Liver (tissue), 9 donors: Measurements from ENCODE around the gene TNK1. TPM values are rescaled to one million over a fixed set of nuclear protein-coding genes. Genes with fewer than 3 reads are reported as not detected.
A peak's percentile ranks its signal among the peaks of the same experiment; 100 is the strongest.

Experiments
- DNase-seq: peaks from one replicate; pipeline ENCODE4 v3.0.0-alpha.2; 2017; ENCODE audit warnings: low spot score
- H3K27ac ChIP-seq, 2 donors: one replicate each; pipeline ENCODE4 v1.7.0; 2013; ENCODE audit warnings: inconsistent platforms in 2 of 2, low read length in 2 of 2, control low read depth in 1 of 2, low read depth in 1 of 2, mild to moderate bottlenecking in 1 of 2
- H3K27me3 ChIP-seq, 4 donors: one replicate each; pipeline versions ENCODE4 v1.6.1 to v1.7.0; 2013; ENCODE audit warnings: low read length in 3 of 4, inconsistent platforms in 1 of 4, mild to moderate bottlenecking in 1 of 4, moderate library complexity in 1 of 4; ENCODE audit not compliant: control insufficient read depth in 4 of 4, insufficient read depth in 4 of 4
- H3K36me3 ChIP-seq, 4 donors: one replicate each; pipeline versions ENCODE4 v1.6.1 to v1.7.0; 2013; ENCODE audit warnings: low read length in 3 of 4, mild to moderate bottlenecking in 3 of 4, low read depth in 1 of 4, moderate library complexity in 1 of 4; ENCODE audit not compliant: control insufficient read depth in 4 of 4, insufficient read depth in 3 of 4
- H3K4me1 ChIP-seq, 4 donors: one replicate each; pipeline versions ENCODE4 v1.6.1 to v1.7.0; 2013; ENCODE audit warnings: low read length in 3 of 4, mild to moderate bottlenecking in 3 of 4, moderate library complexity in 1 of 4; ENCODE audit not compliant: control insufficient read depth in 4 of 4, insufficient read depth in 4 of 4
- H3K4me3 ChIP-seq, 3 donors: one replicate each; pipeline versions ENCODE4 v1.6.1 to v1.7.0; 2013; ENCODE audit warnings: low read length in 3 of 3, control low read depth in 1 of 3, low read depth in 1 of 3, mild to moderate bottlenecking in 1 of 3
- H3K9ac ChIP-seq, 2 donors: one replicate each; pipeline ENCODE4 v1.7.0; 2013; ENCODE audit warnings: low read length in 2 of 2, mild to moderate bottlenecking in 2 of 2, moderate library complexity in 2 of 2, control low read depth in 1 of 2, low read depth in 1 of 2
- H3K9me3 ChIP-seq, 4 donors: one replicate each; pipeline versions ENCODE4 v1.6.1 to v1.7.0; 2013; ENCODE audit warnings: low read length in 3 of 4; ENCODE audit not compliant: control insufficient read depth in 4 of 4
- EGR1 ChIP-seq, 2 donors: IDR thresholded peaks; 2 replicates each; pipeline ENCODE4 v1.6.1; 2016 to 2018; ENCODE audit warnings: antibody characterized with exemption in 2 of 2, low read depth in 2 of 2
- FOXA1 ChIP-seq: IDR thresholded peaks from 2 replicates; pipeline ENCODE4 v1.6.1; 2016; ENCODE audit warnings: antibody characterized with exemption
- GABPA ChIP-seq, 2 donors: IDR thresholded peaks in 1 of 2; conservative IDR thresholded peaks in 1 of 2; 2 replicates each; pipeline ENCODE4 v1.6.1; 2016; ENCODE audit warnings: antibody characterized with exemption in 2 of 2, mild to moderate bottlenecking in 1 of 2, moderate library complexity in 1 of 2
- HNF4A ChIP-seq, 2 donors: conservative IDR thresholded peaks; 2 replicates each; pipeline ENCODE4 v1.6.1; 2016; ENCODE audit warnings: antibody characterized with exemption in 2 of 2, mild to moderate bottlenecking in 2 of 2
- HNF4G ChIP-seq: IDR thresholded peaks from 2 replicates; pipeline ENCODE4 v1.6.1; 2016; ENCODE audit warnings: antibody characterized with exemption
- JUND ChIP-seq, 2 donors: IDR thresholded peaks; 2 replicates each; pipeline ENCODE4 v1.6.1; 2016; ENCODE audit warnings: antibody characterized with exemption in 2 of 2
- NR2F2 ChIP-seq: IDR thresholded peaks from 2 replicates; pipeline ENCODE4 v1.6.1; 2016; ENCODE audit warnings: antibody characterized with exemption
- RAD21 ChIP-seq, 2 donors: IDR thresholded peaks; 2 replicates each; pipeline ENCODE4 v1.6.1; 2016; ENCODE audit warnings: antibody characterized with exemption in 2 of 2, mild to moderate bottlenecking in 2 of 2
- RXRA ChIP-seq, 2 donors: IDR thresholded peaks; 2 replicates each; pipeline ENCODE4 v1.6.1; 2017 to 2018; ENCODE audit warnings: antibody characterized with exemption in 2 of 2, mild to moderate bottlenecking in 1 of 2
- YY1 ChIP-seq: IDR thresholded peaks from 2 replicates; pipeline ENCODE4 v1.6.1; 2016; ENCODE audit warnings: antibody characterized with exemption, mild to moderate bottlenecking
- WGBS: extraction: QIAGEN DNeasy Blood & Tissue Kit; methylation state at CpG from one replicate; pipeline ENCODE4 v1.1.7; 2013; 5-methylcytosine and 5-hydroxymethylcytosine counted together
- polyA plus RNA-seq, 2 donors: library from polyadenylated mRNA; stranded (reverse) in 1 of 2; unstranded in 1 of 2; fragments of 200-250 nt in 1 of 2; fragments of >200 nt in 1 of 2; fragmentation: Nextera tagmentation in 1 of 2; extraction: Ambion mirVana in 1 of 2; gene quantifications; one replicate each; pipeline versions ENCODE4 v1.2.1 to v1.2.3, GENCODE V29; 2013 to 2015
- total RNA-seq, 2 donors: library from RNA; depleted of rRNA; stranded (reverse); fragments of >200 nt; gene quantifications; one replicate each; pipeline ENCODE4 v1.2.3, GENCODE V29; 2014
- TF ChIP-seq, protein P1 (sequence below): IDR thresholded peaks from 2 replicates; pipeline ENCODE4 v1.6.1; 2016; ENCODE audit warnings: antibody characterized with exemption, mild to moderate bottlenecking
- TF ChIP-seq, protein P2 (sequence below): IDR thresholded peaks from 2 replicates; pipeline ENCODE4 v1.6.1; 2016; ENCODE audit warnings: antibody characterized with exemption
- TF ChIP-seq, protein P3 (sequence below): IDR thresholded peaks from 2 replicates; pipeline ENCODE4 v1.6.1; 2016; ENCODE audit warnings: antibody characterized with exemption
- TF ChIP-seq, protein P4 (sequence below): IDR thresholded peaks from 2 replicates; pipeline ENCODE4 v1.6.1; 2016; ENCODE audit warnings: antibody characterized with exemption
- TF ChIP-seq, protein P5 (sequence below): fragments of 150-350 bp; IDR thresholded peaks from 2 replicates; pipeline ENCODE4 v1.5.1; 2017; ENCODE audit warnings: improper control_type of control experiment, low read depth, low read length; ENCODE audit not compliant: missing input control
- donor health status: healthy.
- donor health status: healthy.
- donor health status: healthy.
- donor health status: healthy.
- donor health status: healthy.

The TNK1 gene
- total and polyA plus RNA-seq, 4 donors, result 0.05 to 3.5 (median 2.5) TPM

DNA sequence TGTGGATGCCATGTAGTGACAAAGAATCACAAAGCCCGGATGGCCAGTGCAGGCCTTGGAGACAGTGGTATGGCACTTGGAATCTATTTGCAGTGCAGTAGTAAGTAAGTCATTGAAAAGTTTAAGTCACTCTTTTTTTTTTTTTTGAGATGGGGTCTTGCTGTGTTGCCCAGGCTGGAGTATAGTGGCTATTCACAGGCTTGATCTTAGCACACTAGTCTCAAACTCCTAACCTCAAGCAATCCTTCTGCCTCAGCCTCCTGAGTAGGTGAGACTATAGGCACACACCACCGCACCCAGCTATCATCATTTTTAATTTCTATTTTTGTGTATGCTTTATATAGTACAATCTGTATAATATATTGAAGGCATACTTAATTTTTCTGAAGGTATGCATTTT is 17.7 kb downstream of the TNK1 start:
- H3K9me3 ChIP-seq, result no peaks in the 10 kb centered on the region
- WGBS, result 88% methylated on average over 2 of the region's 2 CpGs
- no peak for TF ChIP-seq FOXA1

DNA sequence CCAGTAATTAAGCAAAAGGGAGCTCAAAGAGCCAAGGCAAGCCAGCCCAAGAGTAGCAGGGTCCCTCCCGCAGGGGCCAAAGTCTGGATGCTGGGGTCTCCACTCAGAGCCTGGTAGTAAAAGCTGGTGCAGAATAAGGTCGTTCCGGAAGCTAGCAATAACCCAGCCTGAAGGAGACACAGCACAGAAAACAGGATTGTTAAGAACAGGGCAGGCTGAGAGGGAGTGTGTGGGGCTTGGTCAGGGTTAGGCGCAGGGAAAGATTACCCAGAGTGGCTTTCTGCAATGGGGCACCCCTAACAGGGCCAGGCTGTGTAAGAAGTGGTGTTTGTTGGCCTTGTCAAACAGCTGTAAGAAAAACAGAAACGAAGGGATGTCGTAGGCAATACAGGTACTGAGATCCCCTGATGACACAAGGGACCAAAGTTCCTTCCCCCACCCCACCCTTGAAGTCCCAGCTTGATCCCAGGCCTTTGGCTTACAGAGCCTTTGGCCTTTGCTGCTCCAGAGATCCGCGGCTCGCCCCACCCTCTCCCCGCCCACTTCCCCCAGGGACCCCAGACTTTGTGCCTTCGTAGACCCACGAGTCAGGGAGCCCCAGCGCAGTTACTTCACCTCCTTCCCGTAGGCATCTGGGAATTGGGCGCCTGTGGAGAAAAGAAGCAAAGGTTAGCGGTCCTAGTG is 22.3 kb downstream of the TNK1 start:
- Histone ChIP-seq H3K9ac (peak overlapping the region; percentile 82 to 94), H3K27me3 (no peaks in the 10 kb centered on the region), H3K9me3 (no peaks in the 10 kb centered on the region), H3K36me3 (no peaks in the 10 kb centered on the region), H3K27ac (peak overlapping the region; percentile 88 to 93), H3K4me1 (peaks cover 4 to 8% (median 7%) of the 10 kb centered on the region in 4 donors), H3K4me3 (peak overlapping the region; percentile 50 to 91 (median 62))
- TF ChIP-seq HNF4A (conservative IDR thresholded peaks at IDR 0.05), result peak; percentile 64 to 70
- no peak for TF ChIP-seq GABPA (IDR thresholded peaks at IDR 0.05 in 1 of 2, conservative IDR thresholded peaks at IDR 0.05 in 1 of 2)
- no peak for TF ChIP-seq EGR1 (IDR thresholded peaks at IDR 0.05; ENCODE audit: low read depth in 2 of 2)
- peak; percentile 24 for TF ChIP-seq HNF4G
- TF ChIP-seq, protein P1, sequence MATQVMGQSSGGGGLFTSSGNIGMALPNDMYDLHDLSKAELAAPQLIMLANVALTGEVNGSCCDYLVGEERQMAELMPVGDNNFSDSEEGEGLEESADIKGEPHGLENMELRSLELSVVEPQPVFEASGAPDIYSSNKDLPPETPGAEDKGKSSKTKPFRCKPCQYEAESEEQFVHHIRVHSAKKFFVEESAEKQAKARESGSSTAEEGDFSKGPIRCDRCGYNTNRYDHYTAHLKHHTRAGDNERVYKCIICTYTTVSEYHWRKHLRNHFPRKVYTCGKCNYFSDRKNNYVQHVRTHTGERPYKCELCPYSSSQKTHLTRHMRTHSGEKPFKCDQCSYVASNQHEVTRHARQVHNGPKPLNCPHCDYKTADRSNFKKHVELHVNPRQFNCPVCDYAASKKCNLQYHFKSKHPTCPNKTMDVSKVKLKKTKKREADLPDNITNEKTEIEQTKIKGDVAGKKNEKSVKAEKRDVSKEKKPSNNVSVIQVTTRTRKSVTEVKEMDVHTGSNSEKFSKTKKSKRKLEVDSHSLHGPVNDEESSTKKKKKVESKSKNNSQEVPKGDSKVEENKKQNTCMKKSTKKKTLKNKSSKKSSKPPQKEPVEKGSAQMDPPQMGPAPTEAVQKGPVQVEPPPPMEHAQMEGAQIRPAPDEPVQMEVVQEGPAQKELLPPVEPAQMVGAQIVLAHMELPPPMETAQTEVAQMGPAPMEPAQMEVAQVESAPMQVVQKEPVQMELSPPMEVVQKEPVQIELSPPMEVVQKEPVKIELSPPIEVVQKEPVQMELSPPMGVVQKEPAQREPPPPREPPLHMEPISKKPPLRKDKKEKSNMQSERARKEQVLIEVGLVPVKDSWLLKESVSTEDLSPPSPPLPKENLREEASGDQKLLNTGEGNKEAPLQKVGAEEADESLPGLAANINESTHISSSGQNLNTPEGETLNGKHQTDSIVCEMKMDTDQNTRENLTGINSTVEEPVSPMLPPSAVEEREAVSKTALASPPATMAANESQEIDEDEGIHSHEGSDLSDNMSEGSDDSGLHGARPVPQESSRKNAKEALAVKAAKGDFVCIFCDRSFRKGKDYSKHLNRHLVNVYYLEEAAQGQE, result no peak
- peak; percentile 37 to 59 for TF ChIP-seq RXRA (IDR thresholded peaks at IDR 0.05)
- DNase-seq, result peak; percentile 75
- 8% methylated on average over 16 of the region's 16 CpGs for WGBS

More for the DNA sequence above, 17.7 kb downstream of the TNK1 start:
- no peaks in the 10 kb centered on the region for H3K27me3 ChIP-seq
- H3K4me3 ChIP-seq, result no peak overlapping the region
- no peak overlapping the region for H3K27ac ChIP-seq
- H3K36me3 ChIP-seq, result no peaks in the 10 kb centered on the region
- no peak overlapping the region for H3K9ac ChIP-seq
- H3K4me1 ChIP-seq, result peaks cover 0 to 21% (median 14%) of the 10 kb centered on the region in 4 donors
- no peak for DNase-seq

DNA sequence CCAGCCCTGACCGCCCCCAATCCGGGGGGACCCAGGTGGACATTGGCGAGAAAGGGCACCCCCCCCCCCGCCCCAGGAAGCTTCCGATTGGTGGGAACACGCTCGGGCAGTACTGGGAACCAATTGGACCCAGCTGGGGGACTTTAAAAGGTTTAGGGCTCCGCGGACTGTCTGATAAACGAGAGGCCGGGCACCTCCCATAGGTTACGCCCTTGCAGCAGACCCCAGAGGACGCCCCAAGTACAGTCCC is 22.8 kb downstream of the TNK1 start:
- no peaks in the 10 kb centered on the region for H3K36me3 ChIP-seq
- H3K27ac ChIP-seq, result peak overlapping the region; percentile 88 to 93
- H3K9ac ChIP-seq, result peak overlapping the region in 1 of 2 donors; percentile 94
- H3K4me3 ChIP-seq, result peak overlapping the region; percentile 50 to 91 (median 62)
- H3K27me3 ChIP-seq, result no peaks in the 10 kb centered on the region
- WGBS, result under 1% methylated on average over 13 of the region's 13 CpGs
- no peaks in the 10 kb centered on the region for H3K9me3 ChIP-seq
- no peak for DNase-seq
- peaks cover 4 to 8% (median 7%) of the 10 kb centered on the region in 4 donors for H3K4me1 ChIP-seq
- TF ChIP-seq YY1, result no peak
- TF ChIP-seq, protein P2, sequence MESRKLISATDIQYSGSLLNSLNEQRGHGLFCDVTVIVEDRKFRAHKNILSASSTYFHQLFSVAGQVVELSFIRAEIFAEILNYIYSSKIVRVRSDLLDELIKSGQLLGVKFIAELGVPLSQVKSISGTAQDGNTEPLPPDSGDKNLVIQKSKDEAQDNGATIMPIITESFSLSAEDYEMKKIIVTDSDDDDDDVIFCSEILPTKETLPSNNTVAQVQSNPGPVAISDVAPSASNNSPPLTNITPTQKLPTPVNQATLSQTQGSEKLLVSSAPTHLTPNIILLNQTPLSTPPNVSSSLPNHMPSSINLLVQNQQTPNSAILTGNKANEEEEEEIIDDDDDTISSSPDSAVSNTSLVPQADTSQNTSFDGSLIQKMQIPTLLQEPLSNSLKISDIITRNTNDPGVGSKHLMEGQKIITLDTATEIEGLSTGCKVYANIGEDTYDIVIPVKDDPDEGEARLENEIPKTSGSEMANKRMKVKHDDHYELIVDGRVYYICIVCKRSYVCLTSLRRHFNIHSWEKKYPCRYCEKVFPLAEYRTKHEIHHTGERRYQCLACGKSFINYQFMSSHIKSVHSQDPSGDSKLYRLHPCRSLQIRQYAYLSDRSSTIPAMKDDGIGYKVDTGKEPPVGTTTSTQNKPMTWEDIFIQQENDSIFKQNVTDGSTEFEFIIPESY, result peak; percentile 3
- peak; percentile 1 for TF ChIP-seq HNF4G
- TF ChIP-seq RAD21 (IDR thresholded peaks at IDR 0.05), result no peak
- TF ChIP-seq EGR1 (IDR thresholded peaks at IDR 0.05; ENCODE audit: low read depth in 2 of 2), result peak in 1 of 2 donors; percentile 11
- TF ChIP-seq NR2F2, result peak; percentile 28
- TF ChIP-seq, protein P3, sequence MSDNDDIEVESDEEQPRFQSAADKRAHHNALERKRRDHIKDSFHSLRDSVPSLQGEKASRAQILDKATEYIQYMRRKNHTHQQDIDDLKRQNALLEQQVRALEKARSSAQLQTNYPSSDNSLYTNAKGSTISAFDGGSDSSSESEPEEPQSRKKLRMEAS, result no peak
- TF ChIP-seq, protein P4, sequence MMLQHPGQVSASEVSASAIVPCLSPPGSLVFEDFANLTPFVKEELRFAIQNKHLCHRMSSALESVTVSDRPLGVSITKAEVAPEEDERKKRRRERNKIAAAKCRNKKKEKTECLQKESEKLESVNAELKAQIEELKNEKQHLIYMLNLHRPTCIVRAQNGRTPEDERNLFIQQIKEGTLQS, result no peak
- TF ChIP-seq RXRA (IDR thresholded peaks at IDR 0.05), result no peak
- TF ChIP-seq, protein P5, sequence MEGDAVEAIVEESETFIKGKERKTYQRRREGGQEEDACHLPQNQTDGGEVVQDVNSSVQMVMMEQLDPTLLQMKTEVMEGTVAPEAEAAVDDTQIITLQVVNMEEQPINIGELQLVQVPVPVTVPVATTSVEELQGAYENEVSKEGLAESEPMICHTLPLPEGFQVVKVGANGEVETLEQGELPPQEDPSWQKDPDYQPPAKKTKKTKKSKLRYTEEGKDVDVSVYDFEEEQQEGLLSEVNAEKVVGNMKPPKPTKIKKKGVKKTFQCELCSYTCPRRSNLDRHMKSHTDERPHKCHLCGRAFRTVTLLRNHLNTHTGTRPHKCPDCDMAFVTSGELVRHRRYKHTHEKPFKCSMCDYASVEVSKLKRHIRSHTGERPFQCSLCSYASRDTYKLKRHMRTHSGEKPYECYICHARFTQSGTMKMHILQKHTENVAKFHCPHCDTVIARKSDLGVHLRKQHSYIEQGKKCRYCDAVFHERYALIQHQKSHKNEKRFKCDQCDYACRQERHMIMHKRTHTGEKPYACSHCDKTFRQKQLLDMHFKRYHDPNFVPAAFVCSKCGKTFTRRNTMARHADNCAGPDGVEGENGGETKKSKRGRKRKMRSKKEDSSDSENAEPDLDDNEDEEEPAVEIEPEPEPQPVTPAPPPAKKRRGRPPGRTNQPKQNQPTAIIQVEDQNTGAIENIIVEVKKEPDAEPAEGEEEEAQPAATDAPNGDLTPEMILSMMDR, result no peak
- TF ChIP-seq, protein P1, result no peak
- TF ChIP-seq FOXA1, result no peak
- TF ChIP-seq JUND (IDR thresholded peaks at IDR 0.05), result no peak
